NCI-H1694 (cell line): ENCODE data around the gene SH2D1B.
"Not testable (repeated sequence)": the region's sequence is repeated elsewhere in the genome, so short reads cannot be mapped to it uniquely, and the experiment has no call there.

Experiments
- DNase-seq: peaks from one replicate; lab custom pipeline; 2025; lab: John Stamatoyannopoulos, UW

SH2D1B gene

GRCh38 chr1:162412002-162412401 lies at the start of gene SH2D1B:
SH2D1B (minus strand) TSS chr1:162412136; CDS start chr1:162412016, 120 bp downstream.
- DNase-seq: no peak

- DNase-seq: no peak
Observed at GRCh38 chr1:162458236-162458635, 46.3 kb upstream of the SH2D1B start.

- no peak for DNase-seq
Observed at GRCh38 chr1:162456323-162456722, 44.4 kb upstream of the SH2D1B start.

- DNase-seq: not testable (repeated sequence)
Observed at GRCh38 chr1:162454361-162454760, 42.4 kb upstream of the SH2D1B start.

- DNase-seq: no peak
Observed at GRCh38 chr1:162446946-162447345, 35.0 kb upstream of the SH2D1B start.

GRCh38 chr1:162444903-162445302 lies 33.0 kb upstream of the SH2D1B start:
- no peak for DNase-seq

GRCh38 chr1:162432977-162433713 lies 21.2 kb upstream of the SH2D1B start:
- DNase-seq: not testable (repeated sequence)

- no peak for DNase-seq
Observed at GRCh38 chr1:162430583-162430982, 18.6 kb upstream of the SH2D1B start.

- DNase-seq: no peak
Observed at GRCh38 chr1:162422662-162423375, 10.9 kb upstream of the SH2D1B start.

GRCh38 chr1:162421258-162422164 lies 9.6 kb upstream of the SH2D1B start:
- no peak for DNase-seq

- no peak for DNase-seq
Observed at GRCh38 chr1:162420120-162420519, 8.2 kb upstream of the SH2D1B start.

- not testable (repeated sequence) for DNase-seq
Observed at GRCh38 chr1:162419450-162419931, 7.6 kb upstream of the SH2D1B start.

- not testable (repeated sequence) for DNase-seq
Observed at GRCh38 chr1:162418584-162418983, 6.6 kb upstream of the SH2D1B start.

GRCh38 chr1:162417650-162418049 lies 5.7 kb upstream of the SH2D1B start:
- DNase-seq: no peak

- DNase-seq: no peak
Observed at GRCh38 chr1:162416909-162417308, 5.0 kb upstream of the SH2D1B start.

- no peak for DNase-seq
Observed at GRCh38 chr1:162416215-162416614, 4.3 kb upstream of the SH2D1B start.

GRCh38 chr1:162407539-162407938 lies 4.4 kb downstream of the SH2D1B start:
- no peak for DNase-seq

- no peak for DNase-seq
Observed at GRCh38 chr1:162406811-162407210, 5.1 kb downstream of the SH2D1B start.

- DNase-seq: no peak
Observed at GRCh38 chr1:162405800-162406199, 6.1 kb downstream of the SH2D1B start.

GRCh38 chr1:162404550-162405160 lies 7.3 kb downstream of the SH2D1B start:
- DNase-seq: no peak

GRCh38 chr1:162400790-162401355 lies 11.1 kb downstream of the SH2D1B start:
- no peak for DNase-seq
